ENCODE measurements around the gene LMX1B.

The LMX1B gene

GRCh38 chr9:126678989-126679388 is 65.3 kb downstream of the LMX1B start:
- no peak for DNase-seq (ENCODE audit: low read depth)

- DNase-seq (ENCODE audit: low read depth): no peak
These were observed 67.6 kb downstream of the LMX1B start for GRCh38 chr9:126681336-126681735.

GRCh38 chr9:126682113-126682810 is 68.5 kb downstream of the LMX1B start:
- DNase-seq (ENCODE audit: low read depth): no peak

- DNase-seq (ENCODE audit: low read depth): no peak
These were observed 69.4 kb downstream of the LMX1B start for GRCh38 chr9:126682928-126683697.

GRCh38 chr9:126683698-126684044 is 69.9 kb downstream of the LMX1B start:
- DNase-seq (ENCODE audit: low read depth): no peak

- no peak for DNase-seq (ENCODE audit: low read depth)
These were observed 70.6 kb downstream of the LMX1B start for GRCh38 chr9:126684345-126684744.

GRCh38 chr9:126684965-126685465 is 71.3 kb downstream of the LMX1B start:
- no peak for DNase-seq (ENCODE audit: low read depth)

GRCh38 chr9:126687930-126688461 is 74.3 kb downstream of the LMX1B start:
- DNase-seq (ENCODE audit: low read depth): no peak

GRCh38 chr9:126688617-126689016 is 74.9 kb downstream of the LMX1B start:
- no peak for DNase-seq (ENCODE audit: low read depth)

GRCh38 chr9:126689027-126689825 is 75.5 kb downstream of the LMX1B start:
- no peak for DNase-seq (ENCODE audit: low read depth)

GRCh38 chr9:126690431-126691051 is 76.8 kb downstream of the LMX1B start:
- peak; percentile 17 for DNase-seq (ENCODE audit: low read depth)

- no peak for DNase-seq (ENCODE audit: low read depth)
These were observed 78.5 kb downstream of the LMX1B start for GRCh38 chr9:126692041-126692758.

GRCh38 chr9:126692759-126693427 is 79.2 kb downstream of the LMX1B start:
- no peak for DNase-seq (ENCODE audit: low read depth)

GRCh38 chr9:126693428-126693944 is 79.8 kb downstream of the LMX1B start:
- no peak for DNase-seq (ENCODE audit: low read depth)

GRCh38 chr9:126694206-126695081 is 80.7 kb downstream of the LMX1B start:
- no peak for DNase-seq (ENCODE audit: low read depth)

GRCh38 chr9:126695186-126695585 is 81.5 kb downstream of the LMX1B start:
- no peak for DNase-seq (ENCODE audit: low read depth)

- no peak for DNase-seq (ENCODE audit: low read depth)
These were observed 82.1 kb downstream of the LMX1B start for GRCh38 chr9:126695701-126696400.

- no peak for DNase-seq (ENCODE audit: low read depth)
These were observed 82.8 kb downstream of the LMX1B start for GRCh38 chr9:126696401-126697145.

Measured in EH (cell line).